ENCODE measurements around the gene GJD3.

DNA sequence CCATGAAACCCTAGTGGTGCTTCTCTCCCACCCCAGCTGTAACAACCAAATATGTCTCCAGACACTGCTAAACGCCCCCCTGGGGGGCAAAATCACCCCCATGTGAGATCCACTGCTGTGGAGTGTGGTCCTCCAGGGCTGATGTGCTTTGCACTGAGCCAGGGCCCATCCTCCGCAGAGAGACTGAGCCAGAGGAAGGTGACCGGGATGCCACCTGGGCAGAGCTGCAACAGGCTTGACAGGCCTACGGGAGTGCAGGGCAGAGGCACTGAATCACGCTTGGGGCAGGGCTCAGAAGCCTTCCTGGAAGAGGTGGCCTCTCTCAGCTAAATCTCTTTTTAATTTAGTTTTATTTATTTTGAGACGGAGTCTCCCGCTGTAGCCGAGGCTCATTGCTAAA is 4.4 kb downstream of the GJD3 start:
- no peak for TF ChIP-seq POLR2A (IDR thresholded peaks at IDR 0.05)
- TF ChIP-seq, protein P1, sequence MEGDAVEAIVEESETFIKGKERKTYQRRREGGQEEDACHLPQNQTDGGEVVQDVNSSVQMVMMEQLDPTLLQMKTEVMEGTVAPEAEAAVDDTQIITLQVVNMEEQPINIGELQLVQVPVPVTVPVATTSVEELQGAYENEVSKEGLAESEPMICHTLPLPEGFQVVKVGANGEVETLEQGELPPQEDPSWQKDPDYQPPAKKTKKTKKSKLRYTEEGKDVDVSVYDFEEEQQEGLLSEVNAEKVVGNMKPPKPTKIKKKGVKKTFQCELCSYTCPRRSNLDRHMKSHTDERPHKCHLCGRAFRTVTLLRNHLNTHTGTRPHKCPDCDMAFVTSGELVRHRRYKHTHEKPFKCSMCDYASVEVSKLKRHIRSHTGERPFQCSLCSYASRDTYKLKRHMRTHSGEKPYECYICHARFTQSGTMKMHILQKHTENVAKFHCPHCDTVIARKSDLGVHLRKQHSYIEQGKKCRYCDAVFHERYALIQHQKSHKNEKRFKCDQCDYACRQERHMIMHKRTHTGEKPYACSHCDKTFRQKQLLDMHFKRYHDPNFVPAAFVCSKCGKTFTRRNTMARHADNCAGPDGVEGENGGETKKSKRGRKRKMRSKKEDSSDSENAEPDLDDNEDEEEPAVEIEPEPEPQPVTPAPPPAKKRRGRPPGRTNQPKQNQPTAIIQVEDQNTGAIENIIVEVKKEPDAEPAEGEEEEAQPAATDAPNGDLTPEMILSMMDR (IDR thresholded peaks at IDR 0.05), result no peak

Measured in thyroid gland (tissue), 4 donors.